Mesenchymal stem cell (in vitro differentiated cells and primary cell): ENCODE results near the gene C10orf71.

Source experiments
- DNase-seq: peaks from one replicate; pipeline ENCODE4 v3.0.0-alpha.2; 2013
- H2AFZ ChIP-seq: one replicate; pipeline ENCODE4 v1.6.1; 2013; ENCODE audit warnings: low read depth, mild to moderate bottlenecking, control low read depth, inconsistent platforms, low read length, moderate library complexity
- H2AK5ac ChIP-seq: 2 replicates; pipeline ENCODE4 v1.6.1; 2013; ENCODE audit warnings: low read length, moderate library complexity, mild to moderate bottlenecking, inconsistent platforms; ENCODE audit not compliant: severe bottlenecking
- H2BK120ac ChIP-seq: one replicate; pipeline ENCODE4 v1.6.1; 2013; ENCODE audit warnings: low read depth, mild to moderate bottlenecking, inconsistent platforms, low read length, moderate library complexity
- H2BK12ac ChIP-seq, 2 experiments: one replicate each; pipeline ENCODE4 v1.6.1; 2013; ENCODE audit warnings: inconsistent platforms in 2 of 2, low read length in 2 of 2, mild to moderate bottlenecking in 2 of 2, moderate library complexity in 2 of 2, control low read depth in 1 of 2
- H2BK15ac ChIP-seq: one replicate; pipeline ENCODE4 v1.6.1; 2013; ENCODE audit warnings: mild to moderate bottlenecking, low read depth, inconsistent platforms; ENCODE audit not compliant: poor library complexity, severe bottlenecking
- H2BK5ac ChIP-seq: 2 replicates; pipeline ENCODE4 v1.6.1; 2013; ENCODE audit warnings: low read depth, mild to moderate bottlenecking, low read length, control low read depth, inconsistent platforms; ENCODE audit not compliant: poor library complexity, severe bottlenecking
- H3K14ac ChIP-seq, 2 experiments: one replicate each; pipeline ENCODE4 v1.6.1; 2013; ENCODE audit warnings: inconsistent platforms in 2 of 2, low read length in 2 of 2, control low read depth in 1 of 2, mild to moderate bottlenecking in 1 of 2, moderate library complexity in 1 of 2
- H3K18ac ChIP-seq, 2 experiments: one replicate each; pipeline ENCODE4 v1.6.1; 2013; ENCODE audit warnings: inconsistent platforms in 2 of 2, low read length in 2 of 2, control low read depth in 1 of 2, low read depth in 1 of 2, mild to moderate bottlenecking in 1 of 2
- H3K23ac ChIP-seq, 2 experiments: one replicate each; pipeline ENCODE4 v1.6.1; 2013; ENCODE audit warnings: inconsistent platforms in 2 of 2, low read length in 2 of 2, mild to moderate bottlenecking in 2 of 2, moderate library complexity in 2 of 2, control low read depth in 1 of 2
- H3K27ac ChIP-seq: 2 replicates; pipeline ENCODE4 v1.5.1; 2013; ENCODE audit warnings: mild to moderate bottlenecking, moderate library complexity, low read length, control low read depth, inconsistent platforms; ENCODE audit not compliant: poor library complexity, severe bottlenecking
- H3K27me3 ChIP-seq, 2 experiments: 2 replicates each; pipeline versions ENCODE4 v1.6.1 to v1.7.0; 2013; ENCODE audit warnings: low read length in 2 of 2, mild to moderate bottlenecking in 2 of 2, moderate library complexity in 2 of 2, control low read depth in 1 of 2, inconsistent platforms in 1 of 2; ENCODE audit not compliant: control insufficient read depth in 1 of 2, insufficient read depth in 1 of 2
- H3K36me3 ChIP-seq, 2 experiments: 2 replicates each; pipeline versions ENCODE4 v1.6.1 to v1.7.0; 2013; ENCODE audit warnings: low read length in 2 of 2, control low read depth in 1 of 2, inconsistent platforms in 1 of 2, low read depth in 1 of 2, mild to moderate bottlenecking in 1 of 2; ENCODE audit not compliant: insufficient read depth in 2 of 2, control insufficient read depth in 1 of 2
- H3K4ac ChIP-seq, 2 experiments: one replicate each; pipeline ENCODE4 v1.6.1; 2013; ENCODE audit warnings: inconsistent platforms in 2 of 2, low read length in 2 of 2, mild to moderate bottlenecking in 2 of 2, moderate library complexity in 2 of 2, control low read depth in 1 of 2, low read depth in 1 of 2
- H3K4me1 ChIP-seq: 2 replicates; pipeline ENCODE4 v1.6.1; 2013; ENCODE audit warnings: low read depth, low read length, control low read depth; ENCODE audit not compliant: control insufficient read depth, insufficient read depth
- H3K4me2 ChIP-seq: 2 replicates; pipeline ENCODE4 v1.6.1; 2013; ENCODE audit warnings: low read length, mild to moderate bottlenecking, inconsistent platforms; ENCODE audit not compliant: poor library complexity, severe bottlenecking
- H3K4me3 ChIP-seq, 2 experiments: 2 replicates each; pipeline versions ENCODE4 v1.5.1 to v1.7.0; 2013; ENCODE audit warnings: low read length in 2 of 2, mild to moderate bottlenecking in 2 of 2, control low read depth in 1 of 2, low read depth in 1 of 2; ENCODE audit not compliant: insufficient read depth in 1 of 2
- H3K79me1 ChIP-seq: replicated peaks from 2 replicates; pipeline ENCODE4 v1.6.1; 2013; ENCODE audit warnings: mild to moderate bottlenecking, control low read depth, low read length, inconsistent platforms; ENCODE audit not compliant: poor library complexity, severe bottlenecking
- H3K9ac ChIP-seq: 2 replicates; pipeline ENCODE4 v1.7.0; 2013; ENCODE audit warnings: mild to moderate bottlenecking, low read length, moderate library complexity
- H3K9me3 ChIP-seq: 2 replicates; pipeline ENCODE4 v1.7.0; 2013; ENCODE audit warnings: mild to moderate bottlenecking, low read length; ENCODE audit not compliant: control insufficient read depth
- H4K8ac ChIP-seq: one replicate; pipeline ENCODE4 v1.6.1; 2013; ENCODE audit warnings: inconsistent platforms, mild to moderate bottlenecking, low read length, moderate library complexity
- H4K91ac ChIP-seq: one replicate; pipeline ENCODE4 v1.6.1; 2013; ENCODE audit warnings: mild to moderate bottlenecking, low read length, inconsistent platforms
- WGBS: methylation state at CpG from one replicate; pipeline ENCODE4 v1.1.7; 2013; ENCODE audit warnings: mixed read lengths; 5-methylcytosine and 5-hydroxymethylcytosine counted together

C10orf71 gene

GRCh38 chr10:49254556-49255318, 44.2 kb upstream of the C10orf71 start:
- Histone ChIP-seq H3K27ac (no peak overlapping the region), H2BK15ac (no peak overlapping the region), H3K79me1 (no peaks in the 10 kb centered on the region), H3K4me1 (no peaks in the 10 kb centered on the region), H3K9me3 (peaks cover 7% of the 10 kb centered on the region), H3K18ac (no peak overlapping the region), H3K27me3 (peaks cover 0 to 47% of the 10 kb centered on the region in 2 experiments), H3K14ac (no peak overlapping the region), H3K9ac (no peak overlapping the region), H3K36me3 (no peaks in the 10 kb centered on the region), H3K23ac (no peak overlapping the region), H2AFZ (no peak overlapping the region), H3K4me2 (no peak overlapping the region), H4K91ac (no peak overlapping the region), H2BK120ac (no peak overlapping the region), H4K8ac (no peak overlapping the region), H3K4ac (no peak overlapping the region), H3K4me3 (no peak overlapping the region), H2BK12ac (no peak overlapping the region), H2BK5ac (no peak overlapping the region), H2AK5ac (no peak overlapping the region)
- DNase-seq: no peak
- 56% methylated on average over 9 of the region's 14 CpGs for WGBS

GRCh38 chr10:49255883-49256282, 43.1 kb upstream of the C10orf71 start:
- H2AK5ac ChIP-seq: no peak overlapping the region
- no peak overlapping the region for H2BK120ac ChIP-seq
- H3K79me1 ChIP-seq: no peaks in the 10 kb centered on the region
- H3K9me3 ChIP-seq: peaks cover 7% of the 10 kb centered on the region
- no peak overlapping the region for H3K4me2 ChIP-seq
- no peak overlapping the region for H4K8ac ChIP-seq
- H3K18ac ChIP-seq: no peak overlapping the region
- H3K14ac ChIP-seq: no peak overlapping the region
- H4K91ac ChIP-seq: no peak overlapping the region
- no peaks in the 10 kb centered on the region for H3K4me1 ChIP-seq
- DNase-seq: no peak
- H3K9ac ChIP-seq: no peak overlapping the region
- H3K4me3 ChIP-seq: no peak overlapping the region
- peaks cover 0 to 48% of the 10 kb centered on the region in 2 experiments for H3K27me3 ChIP-seq
- no peak overlapping the region for H3K4ac ChIP-seq
- 39% methylated on average over 2 of the region's 3 CpGs for WGBS
- H3K27ac ChIP-seq: no peak overlapping the region
- no peak overlapping the region for H2BK5ac ChIP-seq
- no peak overlapping the region for H3K23ac ChIP-seq
- no peak overlapping the region for H2AFZ ChIP-seq
- no peak overlapping the region for H2BK15ac ChIP-seq
- no peaks in the 10 kb centered on the region for H3K36me3 ChIP-seq
- H2BK12ac ChIP-seq: no peak overlapping the region

GRCh38 chr10:49257154-49257553, 41.8 kb upstream of the C10orf71 start:
- H2BK5ac ChIP-seq: no peak overlapping the region
- H3K4me1 ChIP-seq: no peaks in the 10 kb centered on the region
- H3K18ac ChIP-seq: no peak overlapping the region
- H2BK15ac ChIP-seq: no peak overlapping the region
- H3K27me3 ChIP-seq: peaks cover 0 to 52% of the 10 kb centered on the region in 2 experiments
- H3K4ac ChIP-seq: no peak overlapping the region
- no peak overlapping the region for H4K91ac ChIP-seq
- no peak overlapping the region for H2BK120ac ChIP-seq
- no peak overlapping the region for H3K9ac ChIP-seq
- H2AFZ ChIP-seq: no peak overlapping the region
- H3K79me1 ChIP-seq: no peaks in the 10 kb centered on the region
- no peak overlapping the region for H2AK5ac ChIP-seq
- peaks cover 7% of the 10 kb centered on the region for H3K9me3 ChIP-seq
- H3K36me3 ChIP-seq: no peaks in the 10 kb centered on the region
- WGBS: 91% methylated on average over 1 of the region's 1 CpG
- H3K4me2 ChIP-seq: no peak overlapping the region
- no peak overlapping the region for H3K14ac ChIP-seq
- H4K8ac ChIP-seq: no peak overlapping the region
- H3K27ac ChIP-seq: no peak overlapping the region
- H3K23ac ChIP-seq: no peak overlapping the region
- H3K4me3 ChIP-seq: no peak overlapping the region
- no peak for DNase-seq
- no peak overlapping the region for H2BK12ac ChIP-seq

- 77% methylated on average over 9 of the region's 11 CpGs for WGBS
- Histone ChIP-seq H4K8ac (no peak overlapping the region), H3K14ac (no peak overlapping the region), H2AFZ (no peak overlapping the region), H3K27ac (no peak overlapping the region), H3K4me2 (no peak overlapping the region), H3K4me3 (no peak overlapping the region), H2BK12ac (no peak overlapping the region), H2AK5ac (no peak overlapping the region), H3K36me3 (no peaks in the 10 kb centered on the region), H2BK5ac (no peak overlapping the region), H3K4ac (no peak overlapping the region), H4K91ac (no peak overlapping the region), H3K23ac (no peak overlapping the region), H3K4me1 (no peaks in the 10 kb centered on the region), H3K9me3 (peaks cover 7% of the 10 kb centered on the region), H3K79me1 (no peaks in the 10 kb centered on the region), H2BK120ac (no peak overlapping the region), H3K27me3 (peaks cover 0 to 52% of the 10 kb centered on the region in 2 experiments), H2BK15ac (no peak overlapping the region), H3K18ac (no peak overlapping the region), H3K9ac (no peak overlapping the region)
- no peak for DNase-seq
These were observed 41.2 kb upstream of the C10orf71 start for GRCh38 chr10:49257626-49258349.
